HG03196 (cell line): ENCODE data around the gene MTFR1L.

Source experiments
- ATAC-seq: cut with Tn5 transposase; IDR thresholded peaks from one replicate; pipeline ENCODE4 v1.9.1; 2021; ENCODE audit not compliant: unreplicated experiment

MTFR1L gene

DNA sequence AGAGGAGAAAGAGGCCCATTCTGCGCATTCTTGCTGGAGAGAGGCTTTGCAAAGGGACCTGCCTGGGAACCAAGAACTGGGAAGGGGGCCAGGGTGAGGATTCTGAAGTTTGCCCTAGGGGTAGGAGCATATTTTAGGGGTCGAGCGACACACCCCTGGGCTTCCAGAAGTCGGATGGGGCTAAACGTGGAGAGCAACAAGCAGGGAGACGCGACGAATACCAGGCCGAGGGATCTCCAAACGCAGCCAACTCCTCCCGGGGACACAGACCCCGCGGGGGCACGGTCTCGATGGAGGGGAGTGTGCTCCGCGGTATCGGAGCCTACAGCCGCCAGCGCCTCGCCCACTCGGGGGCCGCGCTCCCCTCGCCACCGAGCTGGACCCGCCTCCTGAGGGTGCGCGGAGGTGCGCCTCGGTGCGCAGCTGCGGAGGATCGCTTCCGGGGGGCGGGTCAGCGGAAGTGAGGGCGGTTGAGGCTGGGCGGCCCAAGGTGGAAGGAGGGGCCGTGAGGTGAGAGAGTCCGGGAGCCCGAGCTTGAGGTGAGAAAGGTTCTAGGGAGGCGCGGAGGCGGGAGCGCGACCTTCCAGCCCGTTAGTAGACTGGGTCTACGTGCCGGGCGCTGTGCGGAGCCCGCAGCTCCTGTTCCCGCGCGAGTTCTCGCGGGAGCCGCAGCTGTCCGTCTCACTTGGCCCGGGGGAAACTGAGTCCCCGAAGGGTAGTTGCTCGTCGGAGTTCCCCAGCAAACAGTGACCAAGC is at the start of gene MTFR1L:
MTFR1L (plus strand) TSS at position 464 of the 756 bp plus-strand sequence. CDS start 3,151 bp downstream, outside the sequence.
- peak; percentile 74 for ATAC-seq

DNA sequence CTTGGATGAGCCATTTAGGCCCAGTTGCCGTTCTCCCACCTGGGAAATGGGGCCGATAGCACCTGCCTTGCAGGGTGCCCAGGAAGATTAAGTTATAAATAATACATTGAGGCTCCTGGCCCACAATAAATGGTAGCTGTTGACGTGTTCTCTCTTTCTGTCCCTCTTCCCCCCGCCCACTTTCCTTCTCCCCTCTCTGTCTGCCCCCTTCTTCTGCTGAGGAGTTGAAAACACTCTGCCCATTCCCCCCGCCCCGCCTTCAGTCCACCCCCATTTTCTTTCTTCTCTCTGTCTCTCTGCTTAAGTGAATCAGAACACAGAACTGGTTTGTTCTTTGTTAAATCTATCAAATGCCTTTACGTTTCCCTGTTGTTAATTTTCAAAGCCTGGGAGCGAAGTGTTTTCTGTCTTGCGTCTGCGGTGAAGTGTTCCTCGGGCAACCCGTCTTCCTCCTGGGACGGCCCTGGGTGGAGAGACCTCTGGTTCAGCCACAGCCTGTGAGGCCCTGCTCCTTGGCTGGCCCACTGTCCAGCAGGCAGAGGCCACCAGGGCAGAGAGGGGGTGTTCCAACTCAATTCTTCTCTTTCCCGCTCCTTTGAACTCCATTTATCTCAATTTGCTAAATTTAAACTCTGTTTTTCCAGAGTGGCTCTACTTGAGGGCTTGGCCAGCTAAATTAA is 49.1 kb upstream of the MTFR1L start:
- no peak for ATAC-seq

DNA sequence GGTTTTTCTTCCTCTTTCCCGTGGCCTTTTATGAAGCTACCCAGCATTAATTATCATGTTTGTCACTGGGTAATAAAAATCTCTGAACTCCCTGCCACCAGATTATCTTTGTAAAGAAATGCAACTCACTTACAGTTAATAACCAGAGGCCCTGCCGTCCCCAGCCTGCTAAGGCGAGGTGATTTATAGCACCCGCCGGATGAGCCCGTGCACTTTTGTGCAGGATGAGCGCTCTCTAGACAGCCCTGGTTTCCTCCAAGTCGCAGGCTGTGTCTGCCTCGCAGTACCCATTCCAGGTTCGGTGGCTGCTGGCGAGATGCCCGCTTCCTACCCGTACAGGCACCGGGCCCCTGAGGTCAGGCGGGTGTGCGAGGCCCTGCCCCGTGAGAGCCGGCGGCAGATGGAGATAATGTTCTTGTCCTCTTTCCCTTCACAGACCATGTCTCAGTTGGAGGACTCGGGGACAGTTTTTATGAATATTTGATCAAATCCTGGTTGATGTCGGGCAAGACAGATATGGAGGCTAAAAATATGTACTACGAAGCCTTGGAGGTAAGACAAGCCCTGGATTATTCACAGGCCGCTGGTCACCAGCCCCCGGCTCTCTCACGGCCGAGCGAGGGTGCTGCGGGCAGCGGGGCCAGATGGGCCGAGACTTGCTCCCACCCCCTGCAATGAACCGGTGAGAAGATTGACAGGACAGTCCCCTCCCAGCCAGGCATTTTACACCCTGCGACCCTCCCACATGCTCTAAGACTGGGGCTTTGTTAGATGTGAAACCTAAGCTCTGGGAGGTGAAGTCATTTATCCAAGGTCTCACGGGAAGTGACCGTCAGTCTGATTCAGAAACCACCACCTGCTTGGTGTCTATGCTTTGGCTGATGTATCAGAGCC is 48.3 kb upstream of the MTFR1L start:
- no peak for ATAC-seq

DNA sequence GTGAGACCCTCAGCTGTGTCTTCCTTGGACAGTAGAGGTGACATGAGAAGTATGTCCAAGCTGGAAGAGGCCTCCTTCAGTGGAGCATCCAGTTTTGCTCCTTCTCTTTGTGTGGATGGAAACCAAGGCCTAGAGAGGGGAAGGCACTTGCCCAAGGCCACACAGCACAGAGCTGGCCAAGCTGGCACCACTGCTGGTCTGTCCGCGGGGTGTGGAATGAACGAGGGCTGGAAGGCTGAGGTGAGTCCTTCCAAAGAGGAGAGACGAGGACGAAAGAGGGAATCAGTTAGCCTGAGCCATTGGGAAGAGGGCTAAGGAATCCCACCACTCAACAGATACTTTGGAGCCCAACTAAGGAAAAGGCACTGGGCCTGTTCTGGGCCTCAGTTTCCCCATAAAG is 47.6 kb upstream of the MTFR1L start:
- no peak for ATAC-seq

DNA sequence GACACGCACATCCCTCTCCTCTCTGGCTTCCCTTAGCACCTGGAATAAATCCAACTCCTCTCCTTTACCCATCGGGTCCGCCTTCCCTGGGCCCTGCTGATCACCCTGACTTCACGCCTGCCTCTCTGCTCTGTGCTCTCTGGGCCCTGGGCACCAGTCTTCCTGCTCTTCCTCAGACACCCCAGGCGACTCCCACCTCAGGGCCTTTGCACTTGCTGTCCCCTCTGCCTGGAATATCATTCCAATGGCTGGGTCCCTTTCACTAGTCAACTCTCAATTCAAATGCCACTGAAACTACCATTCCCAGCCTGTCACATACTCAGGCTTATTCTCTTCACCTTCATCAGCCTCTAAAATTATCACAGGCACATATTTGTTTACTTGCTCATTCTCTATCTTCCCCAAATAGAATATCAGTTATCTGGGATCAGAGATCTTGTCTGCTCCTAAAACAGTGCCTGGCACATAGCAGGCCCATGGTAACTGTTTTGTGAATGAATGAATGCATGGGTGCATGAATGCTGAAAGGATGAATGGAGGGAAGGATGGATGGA is 47.0 kb upstream of the MTFR1L start:
- ATAC-seq = no peak

DNA sequence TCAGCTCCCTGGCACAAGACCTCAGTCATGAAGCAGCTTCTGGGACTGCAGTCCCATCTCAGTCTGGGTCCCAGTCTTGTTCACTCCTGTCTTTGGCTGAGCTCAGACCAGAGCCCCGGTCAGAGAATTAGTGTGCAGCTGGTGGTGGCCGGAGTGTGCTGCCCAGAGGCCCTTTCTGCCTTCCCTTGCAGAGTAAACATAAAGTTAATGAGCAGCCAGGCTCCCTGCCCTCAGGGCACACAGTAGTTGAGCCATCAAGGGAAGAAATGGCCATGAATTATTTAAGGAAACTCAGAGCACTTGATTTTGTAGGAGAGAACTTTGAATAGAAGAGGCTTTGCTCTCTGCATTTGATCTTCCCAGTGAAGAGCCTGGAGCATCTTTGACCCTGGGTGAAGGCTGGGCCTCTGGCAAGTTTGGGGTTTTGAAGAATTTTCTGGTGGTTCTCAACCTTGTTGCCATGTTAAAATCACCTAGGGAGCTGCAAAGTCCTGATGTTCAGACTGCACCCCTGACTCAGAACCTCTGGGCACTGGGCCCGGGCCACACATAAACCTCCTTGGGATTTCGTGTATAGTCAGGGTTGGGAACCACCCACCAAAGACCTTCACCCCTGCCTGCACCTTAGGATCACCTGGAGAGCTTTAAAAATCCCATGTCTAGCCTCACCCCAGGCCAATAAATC is 46.2 kb upstream of the MTFR1L start:
- no peak for ATAC-seq

DNA sequence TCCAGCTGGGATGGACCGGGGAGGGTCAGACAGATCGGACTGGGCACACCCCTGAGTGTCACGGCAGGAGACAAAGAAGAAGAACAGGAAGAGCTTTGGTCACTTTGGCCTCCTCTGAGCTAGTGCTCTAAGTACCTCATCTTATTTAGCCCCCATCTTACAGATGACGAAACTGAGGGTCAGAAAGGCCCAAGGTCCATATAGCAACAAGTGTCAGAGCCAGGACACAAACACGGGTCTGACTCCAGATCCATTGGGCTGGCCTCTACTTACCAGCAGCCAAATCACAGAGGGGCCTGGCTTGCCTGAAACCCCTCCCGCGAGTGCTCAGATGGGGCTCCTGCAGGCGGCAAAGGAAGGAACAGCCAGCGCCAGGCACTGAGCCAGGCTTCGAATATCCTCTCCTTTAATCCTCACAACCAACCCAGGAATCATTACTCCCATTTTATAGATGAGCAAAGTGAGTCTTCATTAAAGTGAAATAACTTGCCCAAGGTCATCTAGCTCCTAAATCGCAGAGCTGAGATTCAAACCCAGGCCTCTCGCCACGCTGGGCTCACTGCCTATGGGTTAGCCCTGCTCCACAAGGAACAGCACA is 45.4 kb upstream of the MTFR1L start:
- ATAC-seq = no peak

DNA sequence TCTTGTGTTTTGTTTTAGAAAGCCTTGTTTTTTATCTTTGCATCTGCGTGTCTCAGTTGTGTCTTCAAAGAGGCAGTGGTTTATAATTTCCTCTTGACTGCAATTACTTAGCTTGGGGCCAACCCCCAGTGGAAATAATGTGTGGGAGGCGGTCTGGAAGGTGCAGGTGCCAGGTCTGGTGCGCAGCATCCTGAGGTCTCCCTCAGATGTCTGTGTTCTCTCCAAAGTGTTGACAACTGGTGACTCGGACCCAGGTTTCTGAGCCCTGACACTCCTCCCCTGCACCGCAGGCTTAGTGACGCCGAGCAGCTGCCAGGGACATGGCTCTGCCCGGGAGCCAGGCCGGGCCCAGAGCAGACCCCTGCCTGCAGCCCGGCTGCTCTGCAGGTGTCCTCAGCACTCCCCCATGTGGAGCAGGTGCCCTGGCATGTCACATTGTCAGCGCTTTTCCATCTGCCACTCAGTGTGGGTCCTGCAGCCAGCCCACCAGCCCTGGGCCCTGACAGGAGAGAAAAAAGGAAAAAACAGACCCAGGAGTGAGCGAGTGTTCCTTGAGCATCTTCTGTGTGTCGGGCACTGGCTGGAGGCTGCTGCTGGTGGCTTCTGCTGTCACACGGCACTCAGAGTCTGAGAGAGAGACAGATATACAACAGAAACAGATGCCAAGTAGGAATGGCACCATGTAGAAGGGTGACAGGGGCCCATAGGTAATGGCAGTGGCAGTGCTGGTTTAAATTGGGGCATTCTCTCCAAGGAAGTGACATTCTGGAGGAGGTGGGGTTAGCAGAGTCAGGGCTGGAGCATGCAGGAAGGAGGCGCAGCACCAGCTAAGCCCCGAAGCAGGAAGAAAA is 44.6 kb upstream of the MTFR1L start:
- no peak for ATAC-seq

DNA sequence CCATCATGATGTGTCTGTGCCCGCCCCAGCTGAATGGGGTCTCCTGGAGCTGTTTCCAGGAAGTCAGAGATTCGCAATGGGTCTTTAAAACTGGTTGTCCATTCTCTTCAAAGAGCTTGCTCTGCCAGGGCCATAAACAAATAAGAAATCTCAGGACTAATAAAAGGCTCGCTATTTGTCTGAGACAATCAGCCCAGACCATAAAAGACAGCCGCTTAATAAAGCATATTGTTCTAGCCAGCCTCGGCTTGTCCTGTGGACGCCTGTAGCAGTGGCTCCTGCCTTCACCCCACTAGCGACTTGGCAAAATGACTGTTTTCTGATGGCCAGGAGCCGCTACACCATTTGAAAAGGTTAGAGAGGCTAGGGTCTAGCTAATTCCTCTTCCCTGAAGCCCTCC is 40.4 kb upstream of the MTFR1L start:
- no peak for ATAC-seq

DNA sequence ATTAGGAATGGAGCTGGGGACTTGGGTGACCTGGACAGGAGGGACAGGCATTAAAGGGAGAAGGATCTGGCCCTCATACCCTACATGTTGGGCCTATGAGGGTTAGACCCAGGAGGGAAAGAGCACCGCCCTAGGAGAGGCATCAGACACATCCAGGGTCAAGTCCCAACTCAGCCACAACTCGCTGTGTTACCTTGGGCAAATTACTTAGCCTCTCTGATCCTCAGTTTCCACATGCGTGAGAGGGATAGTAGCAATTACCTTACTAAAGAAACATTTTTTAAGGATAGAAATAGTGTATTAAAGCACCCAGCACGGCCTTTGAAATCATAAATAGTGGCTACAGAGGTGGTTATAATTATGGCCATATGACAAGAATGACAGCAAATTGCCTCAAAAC is 39.9 kb upstream of the MTFR1L start:
- ATAC-seq = no peak

DNA sequence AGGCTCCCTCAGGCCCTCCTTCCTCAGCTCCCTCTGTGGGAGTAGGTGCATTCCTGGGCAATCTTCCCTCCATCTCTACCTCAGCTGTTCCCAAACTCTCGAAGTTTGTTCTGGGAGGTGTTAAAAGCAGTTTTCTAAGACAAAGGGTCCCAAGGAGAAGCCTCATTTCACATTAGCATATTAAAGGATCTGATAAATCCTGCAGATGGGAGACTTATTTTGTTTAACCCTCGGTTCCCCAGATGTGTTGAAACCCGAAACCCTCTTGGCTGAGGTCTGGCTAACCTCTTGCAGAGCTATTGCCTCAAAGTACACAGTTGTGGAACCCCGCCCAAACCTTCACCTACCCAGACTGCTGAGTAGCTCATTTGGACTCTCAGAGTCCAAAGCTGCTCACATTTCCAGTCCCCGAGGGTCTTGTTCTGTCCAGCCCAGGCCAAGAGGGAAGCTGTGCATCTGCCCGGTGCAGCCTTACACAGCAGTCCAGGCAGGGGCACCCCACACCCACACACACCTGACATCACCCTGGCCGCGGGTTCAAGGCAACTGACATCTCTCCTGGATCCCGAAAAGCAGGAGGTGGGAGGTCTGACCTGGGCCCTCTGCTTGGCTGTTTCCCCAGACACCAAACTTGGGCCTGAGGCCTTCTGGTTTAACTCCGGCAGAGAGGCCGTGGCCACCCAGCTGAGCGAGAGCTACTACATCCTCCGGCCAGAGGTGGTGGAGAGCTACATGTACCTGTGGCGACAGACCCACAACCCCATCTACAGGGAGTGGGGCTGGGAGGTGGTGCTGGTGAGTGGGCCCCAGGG is 39.2 kb upstream of the MTFR1L start:
- no peak for ATAC-seq

DNA sequence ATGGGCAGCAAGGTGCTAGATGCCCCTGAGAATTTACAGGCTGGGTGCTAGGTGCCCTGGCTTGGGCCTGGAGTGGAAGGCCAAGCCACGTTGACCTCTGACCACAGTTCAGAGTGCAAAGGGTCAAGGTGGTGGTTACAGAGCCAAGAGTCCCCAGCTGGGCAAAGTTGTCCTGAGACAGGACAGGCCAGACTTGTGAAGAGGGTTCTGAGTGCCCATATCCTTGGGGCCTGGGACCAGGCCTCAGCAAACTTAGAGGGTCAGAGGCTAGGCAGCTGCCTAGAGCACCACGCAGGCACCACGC is 38.7 kb upstream of the MTFR1L start:
- no peak for ATAC-seq

DNA sequence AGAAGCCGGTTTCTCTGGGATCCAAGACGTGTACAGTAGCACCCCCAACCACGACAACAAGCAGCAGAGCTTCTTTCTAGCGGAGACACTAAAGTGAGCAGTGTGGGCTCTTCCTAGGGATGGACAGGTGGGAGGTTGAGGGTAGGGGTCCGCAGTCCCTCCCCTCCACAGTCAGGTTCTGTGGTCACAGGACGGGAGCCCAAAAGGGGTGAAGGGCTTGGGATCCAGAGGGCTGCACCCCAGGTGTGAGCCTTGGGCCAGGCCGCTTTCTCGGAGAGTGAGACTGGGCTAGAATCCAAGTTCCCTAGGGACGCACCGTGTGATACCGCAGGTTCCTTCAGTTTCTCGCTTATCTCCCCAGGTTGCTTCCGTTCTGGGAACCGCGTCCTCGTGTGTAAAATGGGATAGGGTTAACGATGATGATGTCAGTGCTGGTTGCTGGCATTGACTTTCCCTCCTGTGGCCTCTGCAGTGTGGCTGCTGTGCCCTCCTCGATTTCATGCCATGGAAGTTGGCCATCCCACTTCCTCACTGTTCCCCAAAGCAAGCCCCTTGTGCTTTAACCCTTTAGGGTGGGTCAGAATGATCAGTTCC is 37.0 kb upstream of the MTFR1L start:
- ATAC-seq = no peak

DNA sequence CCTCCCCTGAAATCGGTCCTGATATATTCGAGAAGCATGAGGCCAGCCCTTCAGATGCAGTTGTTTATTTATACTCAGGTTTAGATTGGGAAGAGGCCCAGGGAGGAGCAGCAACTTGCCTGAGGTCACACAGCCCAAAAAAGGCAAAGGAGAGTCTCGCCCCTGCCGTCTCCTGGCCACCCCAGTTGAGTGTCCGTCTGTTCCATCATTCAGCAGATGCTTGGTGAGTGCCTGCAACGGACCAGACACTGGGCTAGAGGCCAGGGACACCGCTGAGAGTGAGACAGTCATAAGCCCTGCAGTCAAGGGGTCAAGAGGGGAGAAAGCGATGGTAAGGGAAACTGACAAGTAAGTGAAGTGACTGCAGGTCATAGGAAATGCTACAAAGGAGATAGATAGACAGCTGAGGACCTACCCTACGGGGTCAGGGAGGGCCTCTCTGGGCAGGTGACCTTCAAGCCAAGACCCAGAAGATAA is 35.1 kb upstream of the MTFR1L start:
- no peak for ATAC-seq

DNA sequence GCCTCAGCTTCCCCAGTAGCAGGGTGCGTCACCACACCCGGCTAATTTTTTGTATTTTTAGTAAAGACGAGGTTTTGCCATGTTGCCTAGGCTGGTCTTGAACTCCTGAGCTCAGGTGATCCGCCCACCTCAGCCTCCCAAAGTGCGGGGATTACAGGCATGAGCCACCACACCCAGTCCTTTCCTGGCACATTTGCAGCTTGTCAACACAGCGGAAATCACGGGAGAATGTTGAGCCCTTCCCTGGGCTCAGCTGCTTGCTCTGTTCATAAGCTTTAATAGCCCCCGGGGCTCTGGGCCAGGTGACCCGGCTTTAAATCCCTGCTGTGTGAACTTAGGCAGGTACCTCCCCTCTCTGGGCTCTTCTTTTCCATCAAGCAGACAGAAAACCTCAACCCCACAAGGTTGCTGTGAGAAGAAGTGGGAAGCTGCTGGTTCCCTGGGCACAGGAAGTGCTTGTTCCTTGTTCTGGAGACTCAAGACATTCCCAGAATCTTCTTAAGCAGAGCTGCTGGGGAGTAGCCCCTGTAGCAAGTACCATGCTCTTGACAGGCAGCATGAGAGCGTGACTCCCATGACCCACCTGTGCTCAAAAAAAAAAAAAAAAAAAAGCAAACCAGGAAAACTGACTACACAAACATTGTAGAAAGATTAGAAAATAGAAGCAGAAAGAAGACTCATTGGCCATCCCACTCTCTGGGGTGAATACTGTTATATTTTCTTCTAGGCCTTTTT is 34.3 kb upstream of the MTFR1L start:
- ATAC-seq = no peak

DNA sequence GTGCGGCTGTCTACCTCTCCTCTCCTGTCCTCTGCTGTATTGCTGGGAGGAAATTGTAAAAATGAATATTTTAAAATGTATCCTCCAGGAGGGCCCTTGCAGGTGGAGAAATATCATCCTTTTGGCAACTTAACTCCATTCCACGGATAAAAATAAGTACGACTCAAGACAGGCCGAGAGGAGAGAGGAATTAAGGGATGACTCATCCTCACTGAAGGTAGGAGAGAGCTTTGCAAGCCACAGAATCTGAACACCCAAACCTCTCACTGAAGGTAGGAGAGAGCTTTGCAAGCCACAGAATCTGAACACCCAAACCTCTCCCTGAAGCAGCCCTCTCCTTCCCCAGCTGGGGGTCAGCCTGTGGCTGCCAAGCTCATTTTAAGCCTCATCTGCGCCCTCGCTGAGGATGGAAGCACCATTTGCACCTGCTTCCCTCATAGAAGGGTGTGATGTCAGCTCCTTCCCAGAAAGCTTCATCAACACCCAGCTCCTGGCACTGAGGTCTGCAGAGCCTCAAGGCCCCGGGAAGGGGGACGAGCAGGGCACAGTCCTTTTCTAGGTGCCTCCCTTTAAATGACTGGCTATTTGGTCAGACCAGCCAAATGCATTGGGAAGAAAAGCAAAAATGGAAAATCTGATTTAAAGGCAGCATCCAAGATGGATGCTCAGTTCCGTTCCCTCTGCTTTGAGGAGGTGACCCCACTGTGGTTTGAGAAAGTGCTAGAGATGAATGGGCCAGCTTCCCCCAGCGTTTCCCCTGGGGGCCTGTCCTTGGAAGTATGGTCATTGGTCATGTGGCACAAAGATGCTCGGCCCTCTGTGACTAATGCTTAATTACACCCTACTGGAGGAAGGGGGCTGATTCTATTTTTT is 32.6 kb upstream of the MTFR1L start:
- no peak for ATAC-seq

DNA sequence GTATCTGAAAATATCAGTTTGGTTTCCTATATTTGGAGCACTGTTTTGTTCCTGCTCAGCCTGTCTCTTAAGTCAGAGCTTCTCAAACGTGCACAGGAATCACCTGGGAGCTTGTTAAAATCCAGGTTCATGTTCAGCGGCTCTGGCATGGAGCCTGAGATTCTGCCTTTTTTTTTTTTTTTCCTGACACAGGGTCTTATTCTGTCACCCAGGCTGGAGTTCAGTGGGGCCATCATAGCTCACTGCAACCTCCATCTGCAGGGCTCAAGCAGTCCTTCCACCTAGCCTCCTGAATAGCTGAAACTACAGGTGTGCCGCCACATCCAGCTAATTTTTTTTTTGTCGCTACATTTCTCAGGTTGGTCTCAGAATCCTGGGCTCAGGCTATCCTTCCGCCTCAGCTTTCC is 32.0 kb upstream of the MTFR1L start:
- ATAC-seq = no peak
